A549 (cell line): ENCODE measurements around the gene SLC39A11.

Experiments
- BHLHE40 ChIP-seq: IDR thresholded peaks from 2 replicates; pipeline ENCODE4 v1.6.1; 2012; ENCODE audit warnings: low read depth, low read length, inconsistent platforms
- CTCF ChIP-seq: fragments of >200 bp; sonication (Bioruptor Twin); formaldehyde crosslinking; IDR thresholded peaks from 3 replicates; pipeline ENCODE4 v1.5.1; 2016
- EP300 ChIP-seq, 2 experiments: fragments of >200 bp; sonication (Bioruptor Twin); formaldehyde crosslinking; IDR thresholded peaks; 2 replicates in 1 of 2; 3 replicates in 1 of 2; pipeline ENCODE4 v1.6.1; 2016 to 2017
- ESRRA ChIP-seq: fragments of 150-350 bp; IDR thresholded peaks from 2 replicates; pipeline ENCODE4 v1.6.1; 2014; ENCODE audit warnings: mild to moderate bottlenecking, low read length, borderline replicate concordance
- FOSL2 ChIP-seq, 2 experiments: fragments of 450-650 bp in 1 of 2; fragments of >200 bp in 1 of 2; sonication (Bioruptor Twin) in 1 of 2; formaldehyde crosslinking; IDR thresholded peaks; 2 replicates each; pipeline versions ENCODE4 v1.5.0 to v1.6.1; 2016 to 2020; ENCODE audit warnings: mild to moderate bottlenecking in 1 of 2, moderate library complexity in 1 of 2
- HES2 ChIP-seq: fragments of >200 bp; sonication (Bioruptor Twin); formaldehyde crosslinking; IDR thresholded peaks from 2 replicates; pipeline ENCODE4 v1.6.1; 2016
- HMGXB4 ChIP-seq: fragments of 250-450 bp; sonication (Bioruptor Pico); IDR thresholded peaks from 2 replicates; pipeline ENCODE4 v1.5.0; 2021; ENCODE audit warnings: mild to moderate bottlenecking, moderate library complexity, borderline replicate concordance
- PBX3 ChIP-seq: IDR thresholded peaks from 2 replicates; pipeline ENCODE4 v1.6.1; 2012
- POLR2A ChIP-seq: IDR thresholded peaks from 2 replicates; pipeline ENCODE4 v1.6.1; 2012; ENCODE audit warnings: mild to moderate bottlenecking, low read length
- RCOR1 ChIP-seq: fragments of 150-350 bp; IDR thresholded peaks from 2 replicates; pipeline ENCODE4 v1.6.1; 2014; ENCODE audit warnings: antibody characterized with exemption, low read length, low read depth
- RFX5 ChIP-seq: fragments of 450-650 bp; IDR thresholded peaks from 2 replicates; pipeline ENCODE4 v1.7.1; 2014; ENCODE audit warnings: antibody characterized with exemption, mild to moderate bottlenecking, moderate library complexity

GRCh38 chr17:73031472-73031871, 61.0 kb downstream of the SLC39A11 start:
- TF ChIP-seq RCOR1 (no peak), FOSL2 (IDR thresholded peaks at IDR 0.05) (no peak), FOSL2 (CRISPR knock-in tag; IDR thresholded peaks at IDR 0.05) (no peak), POLR2A (no peak), HES2 (no peak), ESRRA (no peak), CTCF (no peak), HMGXB4 (CRISPR knock-in tag) (no peak), BHLHE40 (no peak), PBX3 (no peak), EP300 (IDR thresholded peaks at IDR 0.05) (no peak), RFX5 (no peak)
